HL-60 (cell line): Measurements from ENCODE around the gene BIN1.
A peak's percentile ranks its signal among the peaks of the same experiment; 100 is the strongest.

Experiments used
- CTCF ChIP-seq: IDR thresholded peaks from one replicate; pipeline ENCODE4 v1.5.1; 2011; ENCODE audit warnings: low read length, control low read depth, inconsistent platforms; ENCODE audit not compliant: insufficient read depth
- GABPA ChIP-seq: IDR thresholded peaks from 2 replicates; pipeline ENCODE4 v1.6.1; 2012; ENCODE audit warnings: low read depth
- POLR2AphosphoS5 ChIP-seq: IDR thresholded peaks from 2 replicates; pipeline ENCODE4 v1.6.1; 2012; ENCODE audit warnings: low read depth
- REST ChIP-seq: IDR thresholded peaks from 2 replicates; pipeline ENCODE4 v1.6.1; 2012; ENCODE audit warnings: low read depth; ENCODE audit not compliant: insufficient replicate concordance
- SPI1 ChIP-seq: IDR thresholded peaks from 2 replicates; pipeline ENCODE4 v1.6.1; 2012; ENCODE audit warnings: low read depth, mild to moderate bottlenecking, borderline replicate concordance

GRCh38 chr2:127128445-127128904 lies 21.5 kb upstream of the BIN1 start:
- TF ChIP-seq CTCF, result no peak
- no peak for TF ChIP-seq POLR2AphosphoS5
- TF ChIP-seq REST, result no peak
- TF ChIP-seq GABPA, result no peak
- TF ChIP-seq SPI1, result peak; percentile 84
